Nasal cavity respiratory epithelium epithelial cell of viscerocranial mucosa (primary cell): ENCODE results near the gene LZIC. TPM values are rescaled to one million over a fixed set of nuclear protein-coding genes. Genes with fewer than 3 reads are reported as not detected.

Source experiments
- total RNA-seq: library from RNA; depleted of rRNA; stranded (reverse); fragments of >200 nt; gene quantifications from 2 replicates; pipeline ENCODE4 v1.2.3, GENCODE V29; 2014

LZIC gene
- 46.3 and 51.3 TPM in 2 replicates for total RNA-seq

DNA sequence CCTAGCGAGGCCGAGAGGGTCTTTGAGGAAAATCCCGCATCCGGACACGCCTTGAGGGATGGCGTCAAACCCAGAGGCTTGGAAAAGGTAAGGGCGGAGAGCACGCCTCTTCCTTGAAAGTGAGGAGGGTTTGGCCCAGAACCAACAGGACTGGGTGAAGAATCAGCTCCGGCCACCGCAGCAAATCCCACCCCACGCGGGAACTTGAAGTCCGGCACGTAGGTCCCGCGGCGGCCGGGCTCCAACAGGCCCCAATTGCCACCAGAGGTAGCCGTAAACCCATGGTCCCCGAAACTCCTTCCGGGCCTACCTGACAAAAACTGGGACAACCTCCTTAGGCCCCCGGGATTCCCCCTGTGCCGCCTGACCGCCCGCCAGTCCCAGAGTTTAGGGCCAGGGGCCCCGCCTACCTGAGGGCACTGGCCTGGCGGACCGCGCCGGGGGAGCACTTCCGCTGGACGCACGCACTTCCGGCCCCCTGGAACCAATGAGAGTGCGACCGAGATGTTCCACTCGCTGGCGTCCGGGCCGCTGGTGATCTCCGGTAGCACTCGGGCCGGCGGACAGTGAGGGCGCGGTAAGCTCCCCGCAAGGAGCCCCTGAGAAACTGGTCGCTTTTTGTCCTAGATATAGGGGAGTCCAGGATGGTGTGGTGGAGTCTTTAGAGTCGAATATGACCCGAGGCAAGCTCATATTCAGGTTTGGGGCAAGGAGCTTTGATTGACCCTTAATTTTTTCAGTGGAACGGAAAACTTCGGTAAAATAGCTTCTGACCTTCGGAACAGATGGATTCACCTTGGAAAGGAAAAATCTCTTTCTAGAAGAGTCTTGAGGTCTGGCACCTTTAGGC, at the start of gene LZIC, which contains the start of gene NMNAT1:
TSS of gene LZIC (minus strand) at position 453 of the 850 bp plus-strand sequence. CDS start 6,772 bp downstream, outside the sequence.
TSS of gene NMNAT1 (plus strand) at position 537 of the 850 bp plus-strand sequence. CDS start 28,599 bp downstream, outside the sequence.

DNA sequence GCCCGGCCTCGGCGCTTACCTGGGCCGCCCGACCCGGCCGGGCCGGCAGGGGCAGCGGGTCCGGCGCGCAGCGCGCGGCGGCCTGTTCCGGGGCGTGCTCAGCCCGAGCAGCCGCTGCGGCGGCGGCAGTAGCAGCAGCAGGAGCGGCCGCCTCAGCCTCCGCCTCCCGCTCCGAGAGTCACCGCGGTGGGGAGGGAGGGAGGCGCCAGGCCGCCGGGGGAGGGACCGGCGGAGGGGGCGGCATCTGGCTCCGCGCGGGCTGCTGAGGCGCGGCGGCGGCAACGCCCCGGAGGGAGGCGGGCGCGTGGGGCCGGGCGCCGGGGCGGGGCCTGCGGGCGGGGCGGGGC, 33.1 kb downstream of the LZIC start, which contains the start of gene CTNNBIP1:
TSS of gene CTNNBIP1 (minus strand) at position 194 of the 347 bp plus-strand sequence. CDS start 38,205 bp downstream, outside the sequence.

Other genes starting within 250 kb of the LZIC start
- 187 and 507 TPM in 2 replicates for gene CLSTN1, start 119.4 kb downstream of the LZIC start, total RNA-seq
- 82.7 and 88.7 TPM in 2 replicates for gene CTNNBIP1, start 33.1 kb downstream of the LZIC start, total RNA-seq
- gene NMNAT1, start 84 bp upstream of the LZIC start, total RNA-seq = 14.7 and 18.7 TPM in 2 replicates
- 0.28 TPM in 1 of 2 replicates, not detected in the other for gene RBP7, start 53.8 kb upstream of the LZIC start, total RNA-seq
- 21.5 and 46.1 TPM in 2 replicates for gene UBE4B, start 89.6 kb upstream of the LZIC start, total RNA-seq